A549 (cell line): ENCODE data around the gene DRC7. TPM values are rescaled to one million over a fixed set of nuclear protein-coding genes. Genes with fewer than 3 reads are reported as not detected.

ENCODE experiments used
- ATAC-seq, 2 experiments: fragments of 200-7000 bp in 1 of 2; fragments of >200 bp in 1 of 2; cut with Nextera tagmentation in 1 of 2; cut with Tn5 transposase in 1 of 2; 3 replicates each; pipeline versions ENCODE4 v1.8.0 to v1.9.1; 2018 to 2020; ENCODE audit warnings: mild to moderate bottlenecking in 1 of 2, moderate library complexity in 1 of 2
- CTCF ChIA-PET: fragments of 300-600 bp; sonication (Branson Sonifier 250); formaldehyde crosslinking; extraction: SDS; loops from one replicate; lab custom pipeline; 2021; ENCODE audit warnings: antibody characterized with exemption, inconsistent platforms; lab: Yijun Ruan, JAX
- POLR2A ChIA-PET: fragments of 350-600 bp; formaldehyde crosslinking; extraction: SDS; loops from one replicate; lab custom pipeline; 2021; ENCODE audit warnings: antibody characterized with exemption, inconsistent platforms; lab: Yijun Ruan, JAX
- DNase-seq, 2 experiments: peaks; one replicate each; pipeline versions ENCODE4 v3.0.0 to v3.0.0-alpha.2; 2011 to 2016; ENCODE audit warnings: low read depth in 1 of 2, low spot score in 1 of 2
- FAIRE-seq: peaks from 2 replicates; lab custom pipeline; 2011; peaks lifted over from hg19 to GRCh38; lab: Jason Lieb, UNC
- H3K27ac ChIP-seq, 2 experiments: fragments of >200 bp; sonication (Bioruptor Twin); formaldehyde crosslinking; 3 replicates each; pipeline ENCODE4 v1.5.1; 2016 to 2017
- H3K4me1 ChIP-seq: fragments of >200 bp; sonication (Bioruptor Twin); formaldehyde crosslinking; 3 replicates; pipeline ENCODE4 v1.6.1; 2016
- H3K4me2 ChIP-seq: fragments of >200 bp; sonication (Bioruptor Twin); formaldehyde crosslinking; 3 replicates; pipeline ENCODE4 v1.6.1; 2016
- H3K4me3 ChIP-seq: fragments of >200 bp; sonication (Bioruptor Twin); formaldehyde crosslinking; 3 replicates; pipeline ENCODE4 v1.5.1; 2016
- H3K9me3 ChIP-seq: fragments of >200 bp; sonication (Bioruptor Twin); formaldehyde crosslinking; 3 replicates; pipeline ENCODE4 v1.6.1; 2016
- BCL3 ChIP-seq: fragments of >200 bp; sonication (Bioruptor Twin); formaldehyde crosslinking; IDR thresholded peaks from 3 replicates; pipeline ENCODE4 v1.6.1; 2016
- CEBPB ChIP-seq, 2 experiments: fragments of >200 bp in 1 of 2; sonication (Bioruptor Twin) in 1 of 2; formaldehyde crosslinking in 1 of 2; IDR thresholded peaks; 2 replicates each; pipeline ENCODE4 v1.6.1; 2012 to 2016
- CHD2 ChIP-seq: fragments of 150-350 bp; IDR thresholded peaks from 2 replicates; pipeline ENCODE4 v1.6.1; 2014; ENCODE audit warnings: low read length; ENCODE audit not compliant: partially characterized antibody
- CHD4 ChIP-seq: fragments of 200-600 bp; sonication (generic); IDR thresholded peaks from 2 replicates; pipeline ENCODE4 v1.6.1; 2016; ENCODE audit warnings: antibody characterized with exemption, mild to moderate bottlenecking, borderline replicate concordance
- EHF ChIP-seq: fragments of 250-450 bp; sonication (Bioruptor Pico); IDR thresholded peaks from 2 replicates; pipeline ENCODE4 v1.5.0; 2020; ENCODE audit warnings: mild to moderate bottlenecking
- EHMT2 ChIP-seq: fragments of 200-600 bp; sonication (generic); IDR thresholded peaks from 2 replicates; pipeline ENCODE4 v1.6.1; 2016; ENCODE audit warnings: antibody characterized with exemption, low read depth, mild to moderate bottlenecking, moderate library complexity
- EP300 ChIP-seq, 2 experiments: fragments of >200 bp; sonication (Bioruptor Twin); formaldehyde crosslinking; IDR thresholded peaks; 2 replicates in 1 of 2; 3 replicates in 1 of 2; pipeline ENCODE4 v1.6.1; 2016 to 2017
- FOSB ChIP-seq: fragments of 250-450 bp; sonication (Bioruptor Pico); IDR thresholded peaks from 2 replicates; pipeline ENCODE4 v1.5.0; 2020; ENCODE audit warnings: mild to moderate bottlenecking, moderate library complexity
- FOSL2 ChIP-seq, 2 experiments: fragments of 450-650 bp in 1 of 2; fragments of >200 bp in 1 of 2; sonication (Bioruptor Twin) in 1 of 2; formaldehyde crosslinking; IDR thresholded peaks; 2 replicates each; pipeline versions ENCODE4 v1.5.0 to v1.6.1; 2016 to 2020; ENCODE audit warnings: mild to moderate bottlenecking in 1 of 2, moderate library complexity in 1 of 2
- GATA3 ChIP-seq: IDR thresholded peaks from 2 replicates; pipeline ENCODE4 v1.6.1; 2012; ENCODE audit warnings: borderline replicate concordance
- HDAC2 ChIP-seq: fragments of 200-600 bp; sonication (generic); IDR thresholded peaks from 2 replicates; pipeline ENCODE4 v1.6.1; 2016
- HOXA7 ChIP-seq: fragments of 250-450 bp; sonication (Bioruptor Pico); IDR thresholded peaks from 2 replicates; pipeline ENCODE4 v1.5.0; 2020; ENCODE audit warnings: mild to moderate bottlenecking, moderate library complexity
- JUNB ChIP-seq: fragments of >200 bp; sonication (Bioruptor Twin); formaldehyde crosslinking; IDR thresholded peaks from 2 replicates; pipeline ENCODE4 v1.6.1; 2016
- MAX ChIP-seq: IDR thresholded peaks from 2 replicates; pipeline ENCODE4 v1.6.1; 2012
- MAZ ChIP-seq: fragments of 150-350 bp; IDR thresholded peaks from 2 replicates; pipeline ENCODE4 v1.6.1; 2014; ENCODE audit warnings: antibody characterized with exemption, low read depth, low read length, borderline replicate concordance
- NPAS2 ChIP-seq: fragments of 250-450 bp; sonication (Bioruptor Pico); IDR thresholded peaks from 2 replicates; pipeline ENCODE4 v1.8.0; 2022; ENCODE audit warnings: mild to moderate bottlenecking, moderate library complexity, borderline replicate concordance
- RCOR1 ChIP-seq: fragments of 150-350 bp; IDR thresholded peaks from 2 replicates; pipeline ENCODE4 v1.6.1; 2014; ENCODE audit warnings: antibody characterized with exemption, low read length, low read depth
- RFX5 ChIP-seq: fragments of 450-650 bp; IDR thresholded peaks from 2 replicates; pipeline ENCODE4 v1.7.1; 2014; ENCODE audit warnings: antibody characterized with exemption, mild to moderate bottlenecking, moderate library complexity
- SMC3 ChIP-seq: fragments of >200 bp; sonication (Bioruptor Twin); formaldehyde crosslinking; IDR thresholded peaks from 3 replicates; pipeline ENCODE4 v1.6.1; 2018; ENCODE audit warnings: inconsistent platforms
- SREBF2 ChIP-seq: fragments of 450-650 bp; IDR thresholded peaks from 2 replicates; pipeline ENCODE4 v1.6.1; 2014; ENCODE audit warnings: mild to moderate bottlenecking, moderate library complexity
- ZC3H11A ChIP-seq: fragments of 450-650 bp; IDR thresholded peaks from 2 replicates; pipeline ENCODE4 v1.6.1; 2014; ENCODE audit warnings: antibody characterized with exemption, mild to moderate bottlenecking
- ZFP36 ChIP-seq: fragments of 450-650 bp; IDR thresholded peaks from 2 replicates; pipeline ENCODE4 v1.6.1; 2014; ENCODE audit warnings: borderline replicate concordance; ENCODE audit not compliant: partially characterized antibody
- WGBS: methylation state at CpG from one replicate; pipeline ENCODE4 v1.1.6; 2017; ENCODE audit errors: missing lambda C conversion rate; 5-methylcytosine and 5-hydroxymethylcytosine counted together
- polyA plus RNA-seq, 4 experiments: library from polyadenylated mRNA; depleted of rRNA in 3 of 4; stranded (reverse); fragments of >200 nt; fragmentation: RNase III in 1 of 4; extraction: RNeasy Plus Mini Kit Qiagen cat#74134 plus additional on column Dnase treatment in 1 of 4; gene quantifications; 2 replicates in 3 of 4; 3 replicates in 1 of 4; pipeline ENCODE4 v1.2.3, GENCODE V29; 2011 to 2017

DRC7 gene
- polyA plus RNA-seq, 2 of the 4 experiments (the other 2 are of a cell fraction), result 0.10 to 0.28 TPM

GRCh38 chr16:57725976-57726375 is 31.4 kb downstream of the DRC7 start:
- POLR2A ChIA-PET, result no interaction called here
- TF ChIP-seq EHMT2 (no peak), EP300 (IDR thresholded peaks at IDR 0.05) (no peak), MAZ (no peak), FOSB (CRISPR knock-in tag) (no peak), SREBF2 (no peak), RCOR1 (no peak)
- CTCF ChIA-PET, result interaction anchor here (0.9 to 5.0 kb wide), 2 partner anchors 75 to 150 kb away, joined by 5 to 42 read pairs; no protein-coding TSS in a partner anchor
- Histone ChIP-seq H3K9me3 (no peaks in the 10 kb centered on the region), H3K4me2 (no peak overlapping the region), H3K27ac (no peak overlapping the region), H3K4me3 (no peak overlapping the region), H3K4me1 (peaks cover 10% of the 10 kb centered on the region; the same call in 1 of the 3 replicates)
- DNase-seq, result no peak
- no peak for FAIRE-seq
- WGBS, result 92% methylated on average over 30 of the region's 30 CpGs
- no peak for ATAC-seq

- TF ChIP-seq CHD2 (no peak), ZFP36 (peak; percentile 45)
- Histone ChIP-seq H3K4me3 (no peak overlapping the region), H3K4me2 (no peak overlapping the region), H3K27ac (no peak overlapping the region), H3K9me3 (no peaks in the 10 kb centered on the region), H3K4me1 (peaks cover 10% of the 10 kb centered on the region; the same call in 1 of the 3 replicates)
- FAIRE-seq (no peak), DNase-seq (no peak), ATAC-seq (no peak)
- POLR2A ChIA-PET, result no interaction called here
- WGBS, result 55% methylated on average over 7 of the region's 7 CpGs
- CTCF ChIA-PET, result interaction anchor here (0.6 to 5.0 kb wide), 4 partner anchors 8 to 151 kb away, joined by 3 to 42 read pairs (median 4); no protein-coding TSS in a partner anchor
These were observed 31.9 kb downstream of the DRC7 start for GRCh38 chr16:57726433-57726947.

- 54% methylated on average over 4 of the region's 4 CpGs for WGBS
- CTCF ChIA-PET, result interaction anchor here (0.6 to 1.2 kb wide), 6 partner anchors 9 to 934 kb away, joined by 3 to 5 read pairs (median 4); no protein-coding TSS in a partner anchor
These were observed 33.0 kb downstream of the DRC7 start for GRCh38 chr16:57727610-57728009.

GRCh38 chr16:57728336-57729181 is 34.0 kb downstream of the DRC7 start:
- POLR2A ChIA-PET, result no interaction called here
- FAIRE-seq, result no peak

More at GRCh38 chr16:57727610-57728009, 33.0 kb downstream of the DRC7 start:
- DNase-seq (no peak), ATAC-seq (no peak), FAIRE-seq (no peak)
- Histone ChIP-seq H3K4me1 (peaks cover 10% of the 10 kb centered on the region; the same call in 1 of the 3 replicates), H3K4me3 (no peak overlapping the region), H3K4me2 (no peak overlapping the region), H3K9me3 (no peaks in the 10 kb centered on the region), H3K27ac (no peak overlapping the region)
- TF ChIP-seq EHMT2 (no peak), CEBPB (IDR thresholded peaks at IDR 0.05) (no peak), FOSL2 (IDR thresholded peaks at IDR 0.05) (no peak), FOSL2 (CRISPR knock-in tag; IDR thresholded peaks at IDR 0.05) (no peak), RCOR1 (no peak), CHD2 (no peak), EHF (CRISPR knock-in tag) (no peak), NPAS2 (no peak), MAX (no peak), GATA3 (no peak), JUNB (no peak), HOXA7 (CRISPR knock-in tag) (no peak), SMC3 (no peak)
- POLR2A ChIA-PET, result no interaction called here

More at GRCh38 chr16:57728336-57729181, 34.0 kb downstream of the DRC7 start:
- H3K27ac ChIP-seq, result no peak overlapping the region
- no peak for DNase-seq
- no peak for ATAC-seq
- 89% methylated on average over 11 of the region's 14 CpGs for WGBS
- no peak overlapping the region for H3K4me3 ChIP-seq
- H3K4me1 ChIP-seq, result peaks cover 10% of the 10 kb centered on the region; the same call in 1 of the 3 replicates
- H3K4me2 ChIP-seq, result no peak overlapping the region
- H3K9me3 ChIP-seq, result no peaks in the 10 kb centered on the region
- TF ChIP-seq HDAC2 (no peak), RFX5 (no peak), ZC3H11A (no peak), CHD4 (no peak), BCL3 (no peak)
- CTCF ChIA-PET, result interaction anchor here (1.0 to 1.2 kb wide), 3 partner anchors 8 to 152 kb away, joined by 3 to 4 read pairs (median 4); no protein-coding TSS in a partner anchor
